ENCODE data around the gene LMOD1. TPM values are rescaled to one million over a fixed set of nuclear protein-coding genes. Genes with fewer than 3 reads are reported as not detected.

Gene LMOD1
- total RNA-seq, 1 donor from 2014 or later = 0.19 TPM

DNA sequence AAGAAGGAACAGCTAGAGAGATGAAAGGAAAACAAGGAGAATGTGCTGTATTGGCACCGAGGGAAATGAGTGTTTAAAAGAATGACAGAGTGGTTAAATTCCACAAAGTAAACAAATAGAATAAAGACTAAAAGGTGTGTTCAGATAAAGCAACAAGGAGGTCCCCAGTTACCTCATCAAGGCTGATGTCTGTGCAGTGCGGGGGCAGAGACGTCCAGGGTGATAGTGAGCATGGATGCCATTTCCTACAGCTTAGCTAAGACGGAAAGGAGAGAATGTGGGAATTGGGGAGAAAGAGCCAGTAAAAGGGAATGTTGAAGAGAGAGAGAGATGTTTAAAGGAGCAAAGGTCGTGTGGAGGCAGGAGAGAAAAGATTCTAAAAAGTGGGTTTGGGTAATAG is 15.5 kb downstream of the LMOD1 start:
- Mint-ChIP-seq H3K27me3 (ENCODE audit: low read depth) (no peaks in the 10 kb centered on the region), H3K4me3 (no peak overlapping the region), H3K9me3 (no peaks in the 10 kb centered on the region), H3K36me3 (ENCODE audit: low read depth) (no peaks in the 10 kb centered on the region), H3K27ac (ENCODE audit: unreplicated experiment) (no peak overlapping the region), H3K4me1 (peaks cover 6% of the 10 kb centered on the region)
- DNase-seq (ENCODE audit: low read depth, low spot score) = no peak
- TF ChIP-seq CTCF (conservative IDR thresholded peaks at IDR 0.05) = no peak

GRCh38 chr1:201930137-201930536 is 16.2 kb downstream of the LMOD1 start:
- peaks cover 6% of the 10 kb centered on the region for H3K4me1 Mint-ChIP-seq
- H3K4me3 Mint-ChIP-seq = no peak overlapping the region
- H3K36me3 Mint-ChIP-seq (ENCODE audit: low read depth) = no peaks in the 10 kb centered on the region
- no peak for TF ChIP-seq CTCF (conservative IDR thresholded peaks at IDR 0.05)
- no peak overlapping the region for H3K27ac Mint-ChIP-seq (ENCODE audit: unreplicated experiment)
- H3K9me3 Mint-ChIP-seq = no peaks in the 10 kb centered on the region
- no peaks in the 10 kb centered on the region for H3K27me3 Mint-ChIP-seq (ENCODE audit: low read depth)
- DNase-seq (ENCODE audit: low read depth, low spot score) = no peak

DNA sequence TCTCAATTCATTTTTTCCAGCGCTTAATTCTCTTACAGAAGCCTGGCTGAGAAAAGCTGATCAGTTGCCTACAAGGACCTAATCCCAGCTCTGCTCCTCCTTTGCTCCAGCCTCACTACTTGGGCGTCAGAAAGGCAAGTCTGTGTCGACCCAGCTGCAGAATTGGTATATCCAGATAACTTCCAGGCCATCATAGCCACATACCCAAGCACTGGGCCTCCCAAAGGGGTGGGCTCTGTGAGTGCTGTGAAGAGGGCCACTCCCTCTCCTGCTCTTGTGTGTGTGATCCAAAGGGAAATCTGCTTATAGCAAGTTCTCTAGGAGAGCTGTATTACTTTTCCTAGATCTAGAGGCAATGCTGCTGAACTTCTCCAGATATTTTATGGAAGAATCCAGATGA is 18.1 kb downstream of the LMOD1 start:
- H3K4me1 Mint-ChIP-seq = peaks cover 4% of the 10 kb centered on the region
- H3K9me3 Mint-ChIP-seq = no peaks in the 10 kb centered on the region
- no peak for TF ChIP-seq CTCF (conservative IDR thresholded peaks at IDR 0.05)
- no peaks in the 10 kb centered on the region for H3K36me3 Mint-ChIP-seq (ENCODE audit: low read depth)
- no peak overlapping the region for H3K27ac Mint-ChIP-seq (ENCODE audit: unreplicated experiment)
- DNase-seq (ENCODE audit: low read depth, low spot score) = no peak
- H3K27me3 Mint-ChIP-seq (ENCODE audit: low read depth) = no peaks in the 10 kb centered on the region
- no peak overlapping the region for H3K4me3 Mint-ChIP-seq

GRCh38 chr1:201925981-201926645 is 20.2 kb downstream of the LMOD1 start:
- Mint-ChIP-seq H3K36me3 (ENCODE audit: low read depth) (no peaks in the 10 kb centered on the region), H3K4me3 (no peak overlapping the region), H3K27me3 (ENCODE audit: low read depth) (no peaks in the 10 kb centered on the region), H3K4me1 (peaks cover 4% of the 10 kb centered on the region), H3K27ac (ENCODE audit: unreplicated experiment) (peak overlapping the region; percentile 21), H3K9me3 (no peaks in the 10 kb centered on the region)
- TF ChIP-seq CTCF (conservative IDR thresholded peaks at IDR 0.05) = no peak
- DNase-seq (ENCODE audit: low read depth, low spot score) = no peak

DNA sequence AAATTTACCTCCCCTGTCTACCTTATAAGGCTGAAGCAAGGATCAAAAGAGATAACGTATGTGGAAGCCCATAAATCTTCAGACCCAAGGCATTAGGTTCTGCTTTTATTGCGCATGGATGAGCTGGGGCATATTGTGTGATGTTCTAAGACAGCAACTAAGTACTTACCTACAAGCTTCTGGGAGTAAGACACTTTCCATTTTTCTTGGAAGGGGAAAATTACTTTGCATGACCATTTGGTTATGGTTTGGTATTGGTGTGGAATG is 21.1 kb downstream of the LMOD1 start:
- peaks cover 4% of the 10 kb centered on the region for H3K4me1 Mint-ChIP-seq
- H3K36me3 Mint-ChIP-seq (ENCODE audit: low read depth) = no peaks in the 10 kb centered on the region
- peaks cover 2% of the 10 kb centered on the region for H3K9me3 Mint-ChIP-seq
- no peak overlapping the region for H3K27ac Mint-ChIP-seq (ENCODE audit: unreplicated experiment)
- TF ChIP-seq CTCF (conservative IDR thresholded peaks at IDR 0.05) = no peak
- H3K4me3 Mint-ChIP-seq = no peak overlapping the region
- DNase-seq (ENCODE audit: low read depth, low spot score) = no peak
- no peaks in the 10 kb centered on the region for H3K27me3 Mint-ChIP-seq (ENCODE audit: low read depth)
